Measurements from ENCODE around the gene RBM4B. TPM values are rescaled to one million over a fixed set of nuclear protein-coding genes. Genes with fewer than 3 reads are reported as not detected.

RBM4B gene, protein sequence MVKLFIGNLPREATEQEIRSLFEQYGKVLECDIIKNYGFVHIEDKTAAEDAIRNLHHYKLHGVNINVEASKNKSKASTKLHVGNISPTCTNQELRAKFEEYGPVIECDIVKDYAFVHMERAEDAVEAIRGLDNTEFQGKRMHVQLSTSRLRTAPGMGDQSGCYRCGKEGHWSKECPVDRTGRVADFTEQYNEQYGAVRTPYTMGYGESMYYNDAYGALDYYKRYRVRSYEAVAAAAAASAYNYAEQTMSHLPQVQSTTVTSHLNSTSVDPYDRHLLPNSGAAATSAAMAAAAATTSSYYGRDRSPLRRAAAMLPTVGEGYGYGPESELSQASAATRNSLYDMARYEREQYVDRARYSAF
- polyA plus RNA-seq (2012; ENCODE audit: insufficient read length, low read depth): 9.5 TPM

- TF ChIP-seq, protein P1, sequence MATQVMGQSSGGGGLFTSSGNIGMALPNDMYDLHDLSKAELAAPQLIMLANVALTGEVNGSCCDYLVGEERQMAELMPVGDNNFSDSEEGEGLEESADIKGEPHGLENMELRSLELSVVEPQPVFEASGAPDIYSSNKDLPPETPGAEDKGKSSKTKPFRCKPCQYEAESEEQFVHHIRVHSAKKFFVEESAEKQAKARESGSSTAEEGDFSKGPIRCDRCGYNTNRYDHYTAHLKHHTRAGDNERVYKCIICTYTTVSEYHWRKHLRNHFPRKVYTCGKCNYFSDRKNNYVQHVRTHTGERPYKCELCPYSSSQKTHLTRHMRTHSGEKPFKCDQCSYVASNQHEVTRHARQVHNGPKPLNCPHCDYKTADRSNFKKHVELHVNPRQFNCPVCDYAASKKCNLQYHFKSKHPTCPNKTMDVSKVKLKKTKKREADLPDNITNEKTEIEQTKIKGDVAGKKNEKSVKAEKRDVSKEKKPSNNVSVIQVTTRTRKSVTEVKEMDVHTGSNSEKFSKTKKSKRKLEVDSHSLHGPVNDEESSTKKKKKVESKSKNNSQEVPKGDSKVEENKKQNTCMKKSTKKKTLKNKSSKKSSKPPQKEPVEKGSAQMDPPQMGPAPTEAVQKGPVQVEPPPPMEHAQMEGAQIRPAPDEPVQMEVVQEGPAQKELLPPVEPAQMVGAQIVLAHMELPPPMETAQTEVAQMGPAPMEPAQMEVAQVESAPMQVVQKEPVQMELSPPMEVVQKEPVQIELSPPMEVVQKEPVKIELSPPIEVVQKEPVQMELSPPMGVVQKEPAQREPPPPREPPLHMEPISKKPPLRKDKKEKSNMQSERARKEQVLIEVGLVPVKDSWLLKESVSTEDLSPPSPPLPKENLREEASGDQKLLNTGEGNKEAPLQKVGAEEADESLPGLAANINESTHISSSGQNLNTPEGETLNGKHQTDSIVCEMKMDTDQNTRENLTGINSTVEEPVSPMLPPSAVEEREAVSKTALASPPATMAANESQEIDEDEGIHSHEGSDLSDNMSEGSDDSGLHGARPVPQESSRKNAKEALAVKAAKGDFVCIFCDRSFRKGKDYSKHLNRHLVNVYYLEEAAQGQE (IDR thresholded peaks at IDR 0.05; ENCODE audit: insufficient read depth in 1 of 2, low read depth in 2 of 2, low read length in 2 of 2): peak in 1 of 2 experiments; percentile 14; a peak in 1 of 4 replicates
- TF ChIP-seq TAF1 (IDR thresholded peaks at IDR 0.05; ENCODE audit: borderline replicate concordance, insufficient read depth, low read length) (peak; percentile 82; the same call in 1 of the 2 replicates), POLR2AphosphoS5 (IDR thresholded peaks at IDR 0.05; ENCODE audit: low read depth, low read length) (peak; percentile 82), FOXP2 (optimal IDR thresholded peaks at IDR 0.05; ENCODE audit: borderline replicate concordance, extremely low read depth, extremely low read length, insufficient read depth) (peak; percentile 52), SIN3A (IDR thresholded peaks at IDR 0.05; ENCODE audit: borderline replicate concordance, insufficient read depth, low read length) (peak; percentile 72; the same call in 1 of the 2 replicates)
Observed at GRCh38 chr11:66677599-66678375, at the start of gene RBM4B. TSS of gene RBM4B (minus strand) at chr11:66677887. CDS start at chr11:66677079, 808 bp downstream.

DNA sequence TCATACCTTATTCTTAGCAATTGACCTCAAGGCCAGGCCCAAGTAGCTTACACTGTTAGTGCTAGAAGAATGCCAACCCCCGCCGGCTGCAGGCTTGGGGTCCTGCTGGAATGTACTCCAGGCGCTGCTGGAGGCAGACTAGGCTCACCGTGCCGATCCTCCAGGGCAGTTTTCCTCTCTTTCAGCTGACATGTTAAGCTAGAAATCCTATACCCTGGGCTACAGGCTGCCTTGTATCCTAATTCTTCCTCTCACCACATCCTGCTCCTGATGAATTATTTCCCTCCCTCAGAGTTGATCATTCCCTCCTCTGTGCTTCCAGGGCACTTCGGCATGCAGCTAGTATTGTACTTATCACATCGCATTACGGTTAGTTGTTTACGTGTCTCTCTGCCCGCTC, 48.0 kb upstream of the RBM4B start:
- no peak for TF ChIP-seq POLR2AphosphoS5 (IDR thresholded peaks at IDR 0.05; ENCODE audit: low read depth, low read length)
- TF ChIP-seq FOXP2 (optimal IDR thresholded peaks at IDR 0.05; ENCODE audit: borderline replicate concordance, extremely low read depth, extremely low read length, insufficient read depth): no peak
- TF ChIP-seq, protein P1 (IDR thresholded peaks at IDR 0.05; ENCODE audit: insufficient read depth in 1 of 2, low read depth in 2 of 2, low read length in 2 of 2): no peak
- TF ChIP-seq TAF1 (IDR thresholded peaks at IDR 0.05; ENCODE audit: borderline replicate concordance, insufficient read depth, low read length): no peak
- TF ChIP-seq SIN3A (IDR thresholded peaks at IDR 0.05; ENCODE audit: borderline replicate concordance, insufficient read depth, low read length): no peak

DNA sequence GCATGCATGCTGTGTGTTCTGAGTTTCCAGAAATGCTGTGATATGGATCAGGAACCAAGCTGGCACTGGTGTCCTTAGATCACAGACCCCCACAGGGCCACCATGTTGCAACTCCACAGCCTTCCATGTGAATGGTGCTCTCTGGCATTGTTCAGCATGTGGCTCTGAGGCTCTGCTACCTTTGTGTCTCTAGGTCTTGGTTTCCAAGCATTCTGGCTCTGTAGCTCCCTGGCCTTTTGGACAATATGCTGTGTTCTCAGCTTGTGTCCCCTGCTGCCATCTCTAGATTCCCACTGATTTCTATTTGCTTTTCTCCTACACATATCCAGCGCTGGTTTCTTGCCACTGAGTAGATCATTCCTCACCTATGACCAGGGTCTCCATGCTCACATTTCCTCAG, 47.4 kb upstream of the RBM4B start:
- TF ChIP-seq POLR2AphosphoS5 (IDR thresholded peaks at IDR 0.05; ENCODE audit: low read depth, low read length) (no peak), TAF1 (IDR thresholded peaks at IDR 0.05; ENCODE audit: borderline replicate concordance, insufficient read depth, low read length) (no peak), FOXP2 (optimal IDR thresholded peaks at IDR 0.05; ENCODE audit: borderline replicate concordance, extremely low read depth, extremely low read length, insufficient read depth) (no peak), SIN3A (IDR thresholded peaks at IDR 0.05; ENCODE audit: borderline replicate concordance, insufficient read depth, low read length) (no peak)
- TF ChIP-seq, protein P1 (IDR thresholded peaks at IDR 0.05; ENCODE audit: insufficient read depth in 1 of 2, low read depth in 2 of 2, low read length in 2 of 2): no peak

GRCh38 chr11:66723693-66724092, 46.0 kb upstream of the RBM4B start:
- TF ChIP-seq POLR2AphosphoS5 (IDR thresholded peaks at IDR 0.05; ENCODE audit: low read depth, low read length) (no peak), SIN3A (IDR thresholded peaks at IDR 0.05; ENCODE audit: borderline replicate concordance, insufficient read depth, low read length) (no peak), TAF1 (IDR thresholded peaks at IDR 0.05; ENCODE audit: borderline replicate concordance, insufficient read depth, low read length) (no peak), FOXP2 (optimal IDR thresholded peaks at IDR 0.05; ENCODE audit: borderline replicate concordance, extremely low read depth, extremely low read length, insufficient read depth) (no peak)
- TF ChIP-seq, protein P1 (IDR thresholded peaks at IDR 0.05; ENCODE audit: insufficient read depth in 1 of 2, low read depth in 2 of 2, low read length in 2 of 2): no peak

Measured in PFSK-1 (cell line).